GM12878 (cell line): Measurements from ENCODE around the gene DUS2. TPM values are rescaled to one million over a fixed set of nuclear protein-coding genes. Genes with fewer than 3 reads are reported as not detected.

Experiments
- IKZF1 ChIP-seq: fragments of 450-650 bp; conservative IDR thresholded peaks from 2 replicates; pipeline ENCODE4 v1.6.1; 2017; ENCODE audit warnings: antibody characterized with exemption, mild to moderate bottlenecking
- MEF2A ChIP-seq: IDR thresholded peaks from 2 replicates; pipeline ENCODE4 v1.6.1; 2011; ENCODE audit warnings: low read depth, mild to moderate bottlenecking, low read length, moderate library complexity; ENCODE audit not compliant: insufficient read depth
- NR2C1 ChIP-seq: fragments of 450-650 bp; IDR thresholded peaks from 2 replicates; pipeline ENCODE4 v1.6.1; 2017; ENCODE audit warnings: antibody characterized with exemption, mild to moderate bottlenecking, moderate library complexity
- WRNIP1 ChIP-seq: IDR thresholded peaks from 2 replicates; pipeline ENCODE4 v1.6.1; 2011; ENCODE audit warnings: low read depth, low read length, improper control_type of control experiment, borderline replicate concordance
- polyA plus RNA-seq, 11 experiments: library from polyadenylated mRNA; depleted of rRNA in 4 of 11; unstranded in 6 of 11; stranded (reverse) in 5 of 11; fragments of >200 nt; fragmentation: Nextera tagmentation in 4 of 11; fragmentation: Illumina TruSeq in 1 of 11; extraction: Ambion mirVana in 4 of 11; extraction: Trizol in 1 of 11; gene quantifications; 1 replicate in 1 of 11; 2 replicates in 10 of 11; pipeline versions ENCODE4 v1.2.1 to v1.2.3, GENCODE V29; 2011 to 2016; ENCODE audit warnings: inconsistent platforms in 2 of 11, missing spikeins in 2 of 11, low read depth in 1 of 11
- total RNA-seq, 4 experiments: library from RNA; depleted of rRNA in 3 of 4; stranded (reverse); fragments of >200 nt in 3 of 4; fragmentation: Illumina TruSeq in 1 of 4; extraction: Trizol in 1 of 4; gene quantifications; 2 replicates each; pipeline versions ENCODE4 v1.2.1 to v1.2.3, GENCODE V29; 2013 to 2021
- TF ChIP-seq, protein P1 (sequence below): fragments of 450-650 bp; IDR thresholded peaks from 2 replicates; pipeline ENCODE4 v1.6.1; 2017; ENCODE audit warnings: low read depth, mild to moderate bottlenecking, moderate library complexity
- TF ChIP-seq, protein P2 (sequence below): fragments of 450-650 bp; IDR thresholded peaks from 2 replicates; pipeline ENCODE4 v1.6.1; 2017; ENCODE audit warnings: borderline replicate concordance
- TF ChIP-seq, protein P3 (sequence below): fragments of 450-650 bp; IDR thresholded peaks from 2 replicates; pipeline ENCODE4 v1.6.1; 2017; ENCODE audit warnings: mild to moderate bottlenecking, low read depth, inconsistent platforms; ENCODE audit not compliant: poor library complexity, severe bottlenecking

DUS2 gene
- total and polyA plus RNA-seq, 10 of the 15 experiments (the other 5 are each of a cell fraction or from before 2014, with no cell fraction given): 4.8 to 32.3 (median 25.5) TPM

GRCh38 chr16:68077866-68078700 lies 55.0 kb downstream of the DUS2 start (continued):
- TF ChIP-seq, protein P1, sequence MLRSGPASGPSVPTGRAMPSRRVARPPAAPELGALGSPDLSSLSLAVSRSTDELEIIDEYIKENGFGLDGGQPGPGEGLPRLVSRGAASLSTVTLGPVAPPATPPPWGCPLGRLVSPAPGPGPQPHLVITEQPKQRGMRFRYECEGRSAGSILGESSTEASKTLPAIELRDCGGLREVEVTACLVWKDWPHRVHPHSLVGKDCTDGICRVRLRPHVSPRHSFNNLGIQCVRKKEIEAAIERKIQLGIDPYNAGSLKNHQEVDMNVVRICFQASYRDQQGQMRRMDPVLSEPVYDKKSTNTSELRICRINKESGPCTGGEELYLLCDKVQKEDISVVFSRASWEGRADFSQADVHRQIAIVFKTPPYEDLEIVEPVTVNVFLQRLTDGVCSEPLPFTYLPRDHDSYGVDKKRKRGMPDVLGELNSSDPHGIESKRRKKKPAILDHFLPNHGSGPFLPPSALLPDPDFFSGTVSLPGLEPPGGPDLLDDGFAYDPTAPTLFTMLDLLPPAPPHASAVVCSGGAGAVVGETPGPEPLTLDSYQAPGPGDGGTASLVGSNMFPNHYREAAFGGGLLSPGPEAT: no peak
- TF ChIP-seq IKZF1: no peak
- no peak for TF ChIP-seq WRNIP1
- TF ChIP-seq NR2C1: no peak
- no peak for TF ChIP-seq MEF2A
- TF ChIP-seq, protein P2, sequence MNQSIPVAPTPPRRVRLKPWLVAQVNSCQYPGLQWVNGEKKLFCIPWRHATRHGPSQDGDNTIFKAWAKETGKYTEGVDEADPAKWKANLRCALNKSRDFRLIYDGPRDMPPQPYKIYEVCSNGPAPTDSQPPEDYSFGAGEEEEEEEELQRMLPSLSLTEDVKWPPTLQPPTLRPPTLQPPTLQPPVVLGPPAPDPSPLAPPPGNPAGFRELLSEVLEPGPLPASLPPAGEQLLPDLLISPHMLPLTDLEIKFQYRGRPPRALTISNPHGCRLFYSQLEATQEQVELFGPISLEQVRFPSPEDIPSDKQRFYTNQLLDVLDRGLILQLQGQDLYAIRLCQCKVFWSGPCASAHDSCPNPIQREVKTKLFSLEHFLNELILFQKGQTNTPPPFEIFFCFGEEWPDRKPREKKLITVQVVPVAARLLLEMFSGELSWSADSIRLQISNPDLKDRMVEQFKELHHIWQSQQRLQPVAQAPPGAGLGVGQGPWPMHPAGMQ: no peak
- TF ChIP-seq, protein P3, sequence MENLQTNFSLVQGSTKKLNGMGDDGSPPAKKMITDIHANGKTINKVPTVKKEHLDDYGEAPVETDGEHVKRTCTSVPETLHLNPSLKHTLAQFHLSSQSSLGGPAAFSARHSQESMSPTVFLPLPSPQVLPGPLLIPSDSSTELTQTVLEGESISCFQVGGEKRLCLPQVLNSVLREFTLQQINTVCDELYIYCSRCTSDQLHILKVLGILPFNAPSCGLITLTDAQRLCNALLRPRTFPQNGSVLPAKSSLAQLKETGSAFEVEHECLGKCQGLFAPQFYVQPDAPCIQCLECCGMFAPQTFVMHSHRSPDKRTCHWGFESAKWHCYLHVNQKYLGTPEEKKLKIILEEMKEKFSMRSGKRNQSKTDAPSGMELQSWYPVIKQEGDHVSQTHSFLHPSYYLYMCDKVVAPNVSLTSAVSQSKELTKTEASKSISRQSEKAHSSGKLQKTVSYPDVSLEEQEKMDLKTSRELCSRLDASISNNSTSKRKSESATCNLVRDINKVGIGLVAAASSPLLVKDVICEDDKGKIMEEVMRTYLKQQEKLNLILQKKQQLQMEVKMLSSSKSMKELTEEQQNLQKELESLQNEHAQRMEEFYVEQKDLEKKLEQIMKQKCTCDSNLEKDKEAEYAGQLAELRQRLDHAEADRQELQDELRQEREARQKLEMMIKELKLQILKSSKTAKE: no peak
- TF ChIP-seq, all 136 proteins: peak for 0
